NCI-H128 (cell line): Measurements from ENCODE around the gene GLDC.

Experiments used
- DNase-seq: peaks from one replicate; lab custom pipeline; 2025; ENCODE audit not compliant: unreplicated experiment; lab: John Stamatoyannopoulos, UW

Gene GLDC

GRCh38 chr9:6525326-6526045, 120.0 kb downstream of the GLDC start:
- no peak for DNase-seq

GRCh38 chr9:6522263-6522662, 123.3 kb downstream of the GLDC start:
- no peak for DNase-seq

GRCh38 chr9:6512085-6512657, 133.4 kb downstream of the GLDC start:
- DNase-seq = no peak

- DNase-seq = no peak
Observed at GRCh38 chr9:6506571-6506970, 139.0 kb downstream of the GLDC start.

GRCh38 chr9:6502399-6502798, 143.1 kb downstream of the GLDC start:
- DNase-seq = no peak

GRCh38 chr9:6501526-6502210, 143.9 kb downstream of the GLDC start:
- no peak for DNase-seq

GRCh38 chr9:6498982-6499381, 146.5 kb downstream of the GLDC start:
- no peak for DNase-seq

- no peak for DNase-seq
Observed at GRCh38 chr9:6495466-6495865, 150.1 kb downstream of the GLDC start.

- DNase-seq = no peak
Observed at GRCh38 chr9:6490863-6491262, 154.7 kb downstream of the GLDC start.

GRCh38 chr9:6489099-6489498, 156.4 kb downstream of the GLDC start:
- no peak for DNase-seq

- no peak for DNase-seq
Observed at GRCh38 chr9:6488395-6488794, 157.1 kb downstream of the GLDC start.

- DNase-seq = no peak
Observed at GRCh38 chr9:6484210-6484609, 161.3 kb downstream of the GLDC start.
